HG03103 (cell line): ENCODE results near the gene PPP6C.
A peak's percentile ranks its signal among the peaks of the same experiment; 100 is the strongest.
"Not testable (repeated sequence)": the region's sequence is repeated elsewhere in the genome, so short reads cannot be mapped to it uniquely, and the experiment has no call there.

Source experiments
- ATAC-seq: cut with Tn5 transposase; IDR thresholded peaks from one replicate; pipeline ENCODE4 v1.9.1; 2021; ENCODE audit warnings: low read depth; ENCODE audit not compliant: unreplicated experiment

PPP6C gene

GRCh38 chr9:125189361-125190289 is at the start of gene PPP6C:
PPP6C (minus strand) TSS chr9:125189803; CDS start chr9:125189718, 85 bp downstream.
- peak; percentile 95 for ATAC-seq

DNA sequence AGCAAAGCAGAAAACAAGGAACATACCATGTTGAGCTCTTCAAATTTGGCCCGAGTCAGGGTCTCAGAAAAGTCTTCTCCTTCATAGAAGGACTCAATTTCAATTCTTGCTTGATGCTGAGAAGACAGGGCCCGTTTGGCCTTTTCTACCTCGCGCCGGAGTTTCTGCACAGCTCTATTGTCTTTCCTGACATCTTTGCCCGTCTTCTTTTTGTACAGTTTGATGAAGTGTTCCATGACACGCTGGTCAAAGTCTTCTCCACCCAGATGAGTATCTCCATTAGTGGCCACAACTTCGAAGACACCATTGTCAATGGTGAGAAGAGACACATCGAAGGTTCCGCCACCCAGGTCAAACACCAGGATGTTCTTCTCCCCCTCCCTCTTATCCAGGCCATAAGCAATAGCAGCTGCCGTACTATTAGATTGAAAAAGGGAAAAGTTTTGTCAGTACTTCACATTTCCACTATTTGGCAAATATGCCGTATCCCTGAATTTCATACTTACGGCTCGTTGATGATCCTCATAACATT is 49.4 kb upstream of the PPP6C start:
- no peak for ATAC-seq

GRCh38 chr9:125238127-125238914 is 48.7 kb upstream of the PPP6C start:
- ATAC-seq, result no peak

DNA sequence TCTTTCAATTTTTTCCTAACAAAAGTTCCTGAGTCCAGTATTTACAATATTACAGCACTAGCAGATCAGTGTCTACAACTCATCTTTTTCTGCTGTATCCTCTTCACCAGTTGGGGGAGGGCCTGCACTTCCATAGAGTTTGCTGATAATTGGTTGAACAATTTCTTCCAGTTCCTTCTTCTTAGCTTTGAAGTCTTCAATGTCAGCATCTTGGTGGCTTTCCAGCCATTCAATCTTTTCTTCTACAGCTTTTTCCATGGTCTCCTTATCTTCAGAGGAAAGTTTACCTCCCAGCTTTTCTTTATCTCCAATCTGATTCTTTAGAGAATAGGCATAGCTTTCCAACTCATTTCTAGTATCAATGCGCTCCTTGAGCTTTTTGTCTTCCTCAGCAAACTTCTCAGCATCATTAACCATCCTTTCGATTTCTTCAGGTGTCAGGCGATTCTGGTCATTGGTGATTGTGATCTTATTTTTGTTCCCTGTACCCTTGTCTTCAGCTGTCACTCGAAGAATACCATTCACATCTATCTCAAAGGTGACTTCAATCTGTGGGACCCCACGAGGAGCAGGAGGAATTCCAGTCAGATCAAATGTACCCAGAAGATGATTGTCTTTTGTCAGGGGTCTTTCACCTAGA is 47.0 kb upstream of the PPP6C start:
- ATAC-seq, result not testable (repeated sequence)

GRCh38 chr9:125235804-125236519 is 46.4 kb upstream of the PPP6C start:
- ATAC-seq, result no peak

GRCh38 chr9:125234099-125234498 is 44.5 kb upstream of the PPP6C start:
- ATAC-seq, result not testable (repeated sequence)

GRCh38 chr9:125233678-125234077 is 44.1 kb upstream of the PPP6C start:
- no peak for ATAC-seq

- ATAC-seq, result no peak
Measured at GRCh38 chr9:125227761-125228160, 38.2 kb upstream of the PPP6C start.

GRCh38 chr9:125224858-125225257 is 35.3 kb upstream of the PPP6C start:
- ATAC-seq, result not testable (repeated sequence)

GRCh38 chr9:125218621-125219020 is 29.0 kb upstream of the PPP6C start:
- no peak for ATAC-seq

DNA sequence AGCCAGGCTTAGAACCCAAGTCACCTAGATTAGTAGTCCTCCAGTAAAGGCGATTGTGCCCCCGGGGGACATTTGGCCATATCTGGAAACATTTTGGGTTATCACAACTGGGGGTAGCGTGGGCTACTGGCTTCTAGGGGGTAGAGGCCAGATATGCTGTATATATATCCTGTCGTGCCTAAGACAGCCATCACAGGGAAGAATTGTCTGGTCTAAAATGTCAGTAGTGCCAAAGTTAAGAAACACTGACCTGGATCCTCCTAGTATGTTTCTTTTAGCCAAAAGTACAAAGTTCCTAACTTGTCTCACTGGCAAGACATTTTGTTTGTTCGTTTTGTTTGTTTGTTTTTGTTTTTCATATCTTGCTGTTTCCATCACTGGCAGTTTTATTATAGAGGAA is 24.6 kb upstream of the PPP6C start:
- ATAC-seq, result no peak

DNA sequence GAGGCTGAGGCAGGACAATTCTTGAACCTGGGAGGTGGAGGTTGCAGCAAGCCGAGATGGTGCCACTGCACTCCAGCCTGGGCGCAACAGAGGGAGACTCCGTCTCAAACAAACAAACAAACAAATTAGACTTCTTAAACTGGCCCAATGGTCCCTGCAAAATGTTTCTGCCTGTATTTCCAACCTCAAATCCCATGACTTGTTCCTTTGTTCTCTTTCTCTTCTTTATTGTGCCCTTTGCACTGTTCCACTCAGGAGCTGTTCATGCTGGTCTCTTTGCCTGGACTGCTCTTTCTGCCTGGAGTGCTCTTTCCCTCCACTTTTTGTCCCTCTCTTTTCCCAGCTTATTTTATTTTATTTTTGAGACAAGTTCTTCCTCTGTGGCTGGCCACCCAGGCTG is 14.9 kb upstream of the PPP6C start:
- ATAC-seq, result no peak

DNA sequence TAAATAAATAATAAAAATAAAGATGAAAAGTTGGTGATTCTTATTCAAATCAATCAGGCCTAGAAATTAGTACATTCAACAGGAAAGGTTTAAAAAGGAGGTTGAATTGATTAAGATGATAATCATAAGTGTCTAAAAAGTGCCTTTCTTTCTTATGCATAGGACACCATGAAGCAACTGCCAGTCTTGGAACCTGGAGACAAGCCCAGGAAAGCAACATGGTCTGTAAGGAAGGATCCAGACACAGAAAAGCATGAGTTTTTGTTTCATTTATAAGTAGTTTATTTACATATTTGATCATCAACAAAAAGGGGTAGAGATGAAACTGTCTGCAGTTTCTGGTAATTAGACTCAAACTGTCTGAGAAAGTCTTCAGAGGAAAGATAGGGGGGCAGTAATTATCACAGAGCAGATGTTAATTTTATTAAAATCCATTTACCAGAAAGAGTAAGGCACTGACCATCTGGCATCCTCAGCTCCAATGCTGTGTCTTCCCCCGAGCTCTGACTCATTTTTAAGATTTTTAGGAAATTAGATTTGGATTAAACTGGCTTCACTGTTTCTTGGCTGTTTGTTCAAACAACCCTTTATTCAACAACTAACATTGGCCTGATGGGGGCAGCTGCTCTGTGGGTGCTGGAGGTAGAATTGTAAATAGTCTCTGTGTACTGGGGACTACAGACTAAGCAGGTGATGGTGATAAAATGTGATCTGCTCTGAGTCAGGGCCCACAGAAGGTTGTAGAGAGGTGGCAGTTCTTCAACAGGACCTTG is 13.4 kb upstream of the PPP6C start:
- ATAC-seq, result no peak

DNA sequence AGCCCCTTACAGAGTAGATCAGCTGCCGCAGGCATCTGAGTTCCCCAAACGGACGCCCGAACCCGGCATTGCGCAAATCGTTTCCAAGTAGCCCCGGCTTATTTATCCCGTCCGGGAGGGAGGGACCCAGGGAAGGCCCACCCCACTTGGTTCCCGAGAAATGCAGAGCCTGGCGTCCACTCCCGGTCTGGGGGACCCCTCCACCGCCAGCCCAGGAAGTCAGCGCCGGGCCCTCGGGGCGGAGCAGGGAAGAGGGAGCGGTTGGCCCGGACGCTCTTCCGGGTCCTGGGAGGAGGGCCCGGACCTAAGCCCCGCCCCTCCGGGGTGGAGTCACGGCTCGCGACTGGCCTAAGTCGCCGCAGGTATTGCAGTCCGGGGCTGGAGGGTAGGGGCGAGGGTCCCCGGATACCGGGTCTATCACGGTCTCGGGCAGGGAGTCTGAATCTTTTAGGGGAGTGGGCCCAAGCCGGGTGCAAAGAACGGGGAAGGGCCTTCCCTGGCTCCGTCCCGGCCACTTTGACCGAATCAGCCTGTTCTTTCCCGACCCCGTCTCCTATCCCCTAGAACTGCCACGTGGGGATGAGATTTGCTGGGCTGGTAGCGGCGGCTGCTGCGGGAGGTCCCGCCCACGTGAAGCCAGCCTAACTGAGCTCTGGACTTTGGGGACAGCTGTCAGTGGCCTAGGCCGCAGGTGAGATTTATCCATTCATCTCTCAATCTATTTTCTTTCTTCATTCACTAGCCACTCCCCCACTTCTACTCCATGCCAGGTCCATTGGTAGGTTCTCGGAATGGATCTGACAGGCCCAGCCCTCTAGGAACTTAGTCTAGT is 10.8 kb upstream of the PPP6C start, which contains the start of gene RABEPK:
Gene RABEPK (plus strand): TSS at position 327 of the 832 bp plus-strand sequence. CDS start 2,472 bp downstream, outside the sequence.
- peak; percentile 96 for ATAC-seq

GRCh38 chr9:125195591-125195990 is 6.0 kb upstream of the PPP6C start:
- ATAC-seq, result not testable (repeated sequence)

- ATAC-seq, result not testable (repeated sequence)
Measured at GRCh38 chr9:125194466-125194865, 4.9 kb upstream of the PPP6C start.

DNA sequence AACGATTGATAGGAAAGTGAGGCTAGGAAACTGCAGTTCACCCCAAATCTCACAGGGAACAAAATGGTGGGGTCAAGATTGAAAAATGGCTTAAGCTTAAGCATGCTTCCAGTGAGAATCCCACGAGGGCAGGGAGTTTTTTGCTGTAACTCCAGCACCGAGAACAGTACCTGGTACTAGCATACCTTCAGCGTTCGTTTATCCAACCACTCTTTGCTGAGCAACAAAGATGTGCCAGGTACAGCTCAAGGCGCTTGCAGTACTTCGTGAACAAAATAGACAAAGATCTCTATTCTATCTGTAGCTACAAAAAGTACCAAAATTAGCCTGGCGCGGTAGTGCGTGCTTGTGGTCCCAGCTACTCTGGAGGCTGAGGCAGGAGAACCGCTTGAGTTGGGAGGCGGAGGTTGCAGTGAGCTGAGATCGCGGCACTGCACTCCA is 778 bp upstream of the PPP6C start:
- no peak for ATAC-seq

- ATAC-seq, result peak; percentile 4
Measured at GRCh38 chr9:125189011-125189360, 617 bp downstream of the PPP6C start.
